KOPT-K1 (cell line): Measurements from ENCODE around the gene LRRC8A.

Source experiments
- H3K27ac ChIP-seq: fragments of 200-600 bp; sonication (generic); 2 replicates; pipeline ENCODE4 v1.5.1; 2016; ENCODE audit warnings: antibody characterized with exemption, mild to moderate bottlenecking, low read depth, low read length; ENCODE audit not compliant: poor library complexity, severe bottlenecking
- H3K36me3 ChIP-seq: fragments of 200-600 bp; sonication (generic); 2 replicates; pipeline ENCODE4 v1.5.1; 2017; ENCODE audit warnings: antibody characterized with exemption, mild to moderate bottlenecking, low read length, moderate library complexity; ENCODE audit not compliant: insufficient read depth
- H3K9me3 ChIP-seq: fragments of 200-600 bp; sonication (generic); 2 replicates; pipeline ENCODE4 v1.5.1; 2017; ENCODE audit warnings: antibody characterized with exemption, low read length, mild to moderate bottlenecking; ENCODE audit not compliant: insufficient read depth, poor library complexity, severe bottlenecking

LRRC8A gene

DNA sequence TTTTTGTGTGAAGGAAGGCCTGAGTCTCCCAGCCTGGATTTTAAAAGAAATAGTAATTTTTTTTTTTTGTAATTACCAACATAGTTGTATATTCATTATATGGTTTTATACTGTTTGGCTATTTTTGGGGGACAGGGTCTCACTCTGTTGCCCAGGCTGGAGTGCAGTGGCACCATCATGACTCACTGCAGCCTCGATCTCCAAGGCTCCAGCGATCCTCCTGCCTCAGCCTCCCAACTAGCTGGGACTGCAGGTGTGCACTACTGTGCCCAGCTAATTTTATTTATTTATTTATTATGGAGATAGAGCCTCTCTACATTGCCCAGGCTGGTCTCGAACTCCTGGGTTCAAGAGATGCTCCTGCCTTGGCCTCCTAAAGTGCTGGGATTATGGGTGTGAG, 5.1 kb downstream of the LRRC8A start:
- Histone ChIP-seq H3K36me3 (peaks cover 44% of the 10 kb centered on the region; the same call in 1 of the 2 replicates), H3K27ac (no peak overlapping the region), H3K9me3 (no peaks in the 10 kb centered on the region)

DNA sequence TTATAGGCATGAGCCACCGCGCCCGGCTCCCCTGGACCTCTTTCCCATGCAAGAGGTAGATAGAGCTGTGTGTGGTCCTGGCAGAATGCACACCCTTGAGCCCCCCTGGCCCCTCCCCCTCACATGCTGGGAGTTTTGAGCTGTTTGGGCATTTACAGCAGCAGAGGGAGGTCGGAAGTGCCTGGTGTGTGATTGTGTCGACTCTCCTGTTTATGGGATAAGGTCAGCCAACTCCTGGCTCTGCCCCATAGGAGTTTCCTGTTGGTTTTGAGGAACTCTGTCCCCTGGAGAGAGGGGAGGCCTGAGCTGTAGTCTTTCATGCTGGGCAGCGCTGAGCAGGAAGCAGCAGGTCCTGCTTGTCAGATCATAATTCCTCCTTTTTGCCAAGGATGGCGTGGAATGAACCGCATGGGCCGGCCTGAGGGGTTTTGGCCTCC, 6.0 kb downstream of the LRRC8A start:
- Histone ChIP-seq H3K27ac (no peak overlapping the region), H3K9me3 (no peaks in the 10 kb centered on the region), H3K36me3 (peaks cover 53% of the 10 kb centered on the region; the same call in 1 of the 2 replicates)

DNA sequence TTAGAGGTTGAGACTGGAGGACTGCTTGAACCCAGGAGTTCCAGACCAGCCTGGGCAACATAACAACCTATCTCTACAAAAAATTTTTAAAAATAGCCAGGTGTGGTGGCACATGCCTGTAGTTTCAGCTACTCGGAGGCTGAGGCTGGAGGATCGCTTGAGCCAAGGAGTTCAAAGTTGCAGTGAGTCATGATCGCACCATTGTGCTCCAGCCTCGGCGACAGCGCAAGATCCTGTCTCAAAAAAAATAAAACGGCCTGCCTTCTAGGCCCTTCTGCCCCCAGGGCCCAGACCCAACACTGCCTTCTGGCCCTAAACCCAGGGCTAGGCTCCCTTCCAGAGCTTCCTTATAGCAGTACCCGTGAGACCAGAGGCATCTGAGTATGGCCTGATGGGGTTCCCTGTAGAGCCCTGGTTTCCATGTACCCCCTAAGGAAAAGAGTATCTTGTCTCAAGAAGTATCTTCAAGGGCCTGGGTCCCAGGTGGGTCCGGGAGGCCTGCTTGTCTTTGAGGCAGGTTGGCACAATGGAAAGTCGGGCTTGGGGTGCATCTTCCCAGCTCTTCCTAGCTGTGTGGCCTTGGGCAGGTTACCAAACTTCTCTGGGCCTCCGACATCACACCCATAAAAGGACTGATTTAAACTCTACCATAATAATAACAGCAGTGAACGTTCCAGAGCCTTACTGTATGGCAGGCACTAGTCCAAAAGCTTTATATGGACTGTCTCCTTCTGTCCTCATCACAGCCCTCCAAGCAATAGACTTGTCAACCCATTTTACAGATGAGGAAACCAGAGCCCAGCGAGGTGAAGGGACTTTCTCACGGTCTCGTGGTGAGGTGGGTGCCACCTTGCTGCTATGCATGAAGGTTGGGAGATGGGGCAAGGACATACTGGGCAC, 9.6 kb downstream of the LRRC8A start:
- H3K27ac ChIP-seq: no peak overlapping the region
- no peaks in the 10 kb centered on the region for H3K9me3 ChIP-seq
- H3K36me3 ChIP-seq: peaks cover 65% of the 10 kb centered on the region

DNA sequence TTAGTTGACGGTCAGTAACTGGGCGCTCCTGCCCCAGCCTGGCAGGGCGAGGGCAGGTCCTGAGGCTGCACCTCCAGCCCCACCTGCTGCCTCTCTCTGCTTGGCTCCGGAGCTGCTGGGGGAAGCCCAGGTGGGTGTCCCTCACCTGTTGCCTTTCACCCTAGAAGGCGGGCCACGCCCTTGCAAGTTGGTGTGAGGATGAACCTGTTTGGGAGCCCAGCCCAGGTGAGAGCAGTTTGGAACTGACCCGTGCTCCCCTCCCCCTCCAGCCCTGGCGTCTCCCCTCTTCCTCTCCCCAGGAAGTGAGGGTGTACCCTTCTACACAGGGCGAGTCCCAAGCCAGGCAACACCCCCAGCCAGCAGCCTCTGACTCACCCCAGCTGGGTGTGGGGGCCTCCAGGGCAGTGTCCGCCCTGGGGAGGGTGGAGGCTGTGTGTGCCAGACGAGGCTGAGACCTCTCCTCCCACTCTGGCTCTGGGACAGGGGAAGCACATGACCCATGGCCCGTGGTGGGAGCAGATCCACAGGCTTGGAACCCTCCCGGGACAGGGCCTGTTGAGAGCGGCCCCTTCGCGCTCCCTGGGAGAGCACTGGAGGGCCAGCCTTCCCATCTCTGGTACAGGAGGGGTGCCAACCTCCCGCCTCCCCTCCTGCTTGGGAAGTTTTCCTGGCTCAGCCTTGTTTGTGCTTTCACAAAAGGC, 10.4 kb downstream of the LRRC8A start:
- Histone ChIP-seq H3K9me3 (no peaks in the 10 kb centered on the region), H3K36me3 (peaks cover 69% of the 10 kb centered on the region), H3K27ac (no peak overlapping the region)

DNA sequence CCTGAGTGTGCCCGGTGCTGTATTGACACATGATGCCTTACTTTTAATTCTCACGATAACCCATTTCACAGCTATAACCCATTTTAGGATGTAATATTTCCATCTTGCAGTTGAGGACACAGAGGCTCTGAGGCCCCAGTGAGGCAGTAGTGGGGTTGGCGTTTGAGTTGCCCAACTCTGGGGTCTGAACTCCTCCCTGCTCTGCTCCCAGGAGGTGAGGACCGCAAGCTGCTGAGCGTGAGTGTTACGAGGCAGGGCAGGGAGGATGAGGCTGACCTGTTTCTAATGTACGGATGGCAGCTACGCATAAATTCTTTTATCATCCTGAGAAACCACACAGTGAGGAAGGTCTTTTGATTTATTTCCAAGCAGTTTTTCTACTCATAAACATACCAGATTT, 11.4 kb downstream of the LRRC8A start:
- Histone ChIP-seq H3K9me3 (no peaks in the 10 kb centered on the region), H3K27ac (no peak overlapping the region), H3K36me3 (peaks cover 65% of the 10 kb centered on the region)

DNA sequence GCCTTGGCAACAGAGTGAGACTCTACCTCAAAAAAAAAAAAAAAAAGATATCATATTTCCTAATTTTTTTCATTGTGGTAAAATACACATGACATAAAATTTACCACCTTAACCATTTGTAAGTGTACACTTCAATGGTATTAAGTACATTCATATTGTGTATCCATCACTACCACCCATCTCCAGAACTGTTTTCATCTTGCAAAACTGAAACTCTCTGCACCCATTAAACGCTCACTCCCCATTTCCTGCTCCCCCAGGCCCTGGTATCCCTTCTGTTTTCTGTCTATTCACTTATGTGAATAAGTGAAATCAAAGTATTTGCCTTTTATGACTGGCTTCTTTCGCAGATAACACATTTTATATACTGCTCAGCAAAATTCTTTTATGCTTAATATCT, 12.8 kb downstream of the LRRC8A start:
- H3K36me3 ChIP-seq: peaks cover 63% of the 10 kb centered on the region
- no peaks in the 10 kb centered on the region for H3K9me3 ChIP-seq
- no peak overlapping the region for H3K27ac ChIP-seq

DNA sequence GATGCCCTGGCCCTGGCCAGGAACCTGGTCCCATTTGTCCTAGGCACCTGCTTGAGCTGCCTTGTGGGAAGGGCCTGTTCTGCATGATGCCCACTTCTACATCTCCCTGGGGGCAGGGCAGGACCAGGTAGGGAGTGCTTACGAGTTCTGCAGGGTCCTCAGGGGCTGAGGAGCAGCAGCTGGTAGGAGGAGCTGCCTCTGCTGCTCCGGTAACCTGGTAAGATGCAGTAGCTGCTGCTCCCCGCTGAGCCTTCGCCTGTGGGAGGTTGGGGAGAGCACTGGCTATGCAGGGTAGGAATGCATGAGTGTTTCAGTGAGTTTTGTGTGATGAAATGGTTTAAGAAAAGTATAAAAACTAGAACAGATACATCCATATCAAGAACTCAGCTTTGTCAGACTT, 13.6 kb downstream of the LRRC8A start:
- Histone ChIP-seq H3K9me3 (no peaks in the 10 kb centered on the region), H3K27ac (no peak overlapping the region), H3K36me3 (peaks cover 56% of the 10 kb centered on the region)

DNA sequence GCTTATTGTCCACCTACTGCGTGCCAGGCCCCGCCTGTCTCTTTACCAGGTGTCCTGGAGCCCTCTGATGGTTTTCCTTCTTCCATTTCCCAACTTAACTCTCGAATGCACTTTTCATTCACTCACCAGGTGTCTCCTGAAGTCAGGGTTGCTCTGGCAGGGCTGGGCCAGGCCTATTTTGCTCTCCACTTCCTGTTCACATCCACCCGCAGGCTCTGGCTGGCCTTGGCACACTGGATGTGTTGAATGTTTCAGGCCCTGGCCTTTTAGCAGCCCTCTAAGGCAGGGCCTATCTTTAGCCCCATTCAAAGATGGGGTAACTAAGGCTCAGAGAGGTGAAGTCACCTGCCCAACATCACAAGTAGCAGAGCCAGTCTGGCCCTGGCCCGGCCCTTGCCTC, 16.4 kb downstream of the LRRC8A start:
- H3K36me3 ChIP-seq: peaks cover 31% of the 10 kb centered on the region
- H3K27ac ChIP-seq: peak overlapping the region; percentile 57
- H3K9me3 ChIP-seq: no peaks in the 10 kb centered on the region

DNA sequence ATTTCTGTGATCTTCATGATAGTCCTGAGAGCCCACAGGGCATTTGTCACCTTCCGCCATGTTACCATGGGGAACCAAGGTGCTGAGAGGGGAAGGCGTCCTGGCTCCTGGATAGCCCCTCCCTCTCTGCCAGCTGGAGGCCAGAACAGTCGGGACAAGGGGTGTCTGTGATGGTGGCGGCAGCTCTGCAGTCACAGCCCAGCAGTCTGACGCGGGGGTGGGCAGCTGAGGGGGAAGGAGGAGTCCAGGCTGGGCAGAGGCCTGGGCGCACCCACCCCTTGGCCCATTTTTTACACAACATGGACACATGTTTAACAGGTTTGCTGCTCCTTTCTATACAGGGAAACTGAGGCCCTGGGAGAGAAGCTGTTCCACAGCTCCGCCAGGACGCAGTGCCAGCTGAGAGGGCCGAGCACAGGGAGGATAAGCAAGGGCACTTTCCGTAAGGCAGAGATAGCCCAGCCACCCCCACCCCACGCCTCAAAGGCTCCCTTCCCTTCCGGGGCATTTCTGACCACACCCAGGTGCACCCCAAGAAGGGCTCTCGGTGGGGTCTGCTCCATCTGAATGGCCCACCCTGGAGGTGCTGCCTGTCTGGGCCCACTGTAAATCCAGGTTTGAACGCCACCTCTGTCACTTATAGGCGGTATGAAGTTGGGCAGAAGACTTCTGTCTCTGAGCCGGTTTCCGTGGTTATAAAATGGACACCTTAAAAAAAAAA, 17.1 kb downstream of the LRRC8A start:
- peak overlapping the region; percentile 57 for H3K27ac ChIP-seq
- H3K36me3 ChIP-seq: peaks cover 25% of the 10 kb centered on the region; the same call in 1 of the 2 replicates

DNA sequence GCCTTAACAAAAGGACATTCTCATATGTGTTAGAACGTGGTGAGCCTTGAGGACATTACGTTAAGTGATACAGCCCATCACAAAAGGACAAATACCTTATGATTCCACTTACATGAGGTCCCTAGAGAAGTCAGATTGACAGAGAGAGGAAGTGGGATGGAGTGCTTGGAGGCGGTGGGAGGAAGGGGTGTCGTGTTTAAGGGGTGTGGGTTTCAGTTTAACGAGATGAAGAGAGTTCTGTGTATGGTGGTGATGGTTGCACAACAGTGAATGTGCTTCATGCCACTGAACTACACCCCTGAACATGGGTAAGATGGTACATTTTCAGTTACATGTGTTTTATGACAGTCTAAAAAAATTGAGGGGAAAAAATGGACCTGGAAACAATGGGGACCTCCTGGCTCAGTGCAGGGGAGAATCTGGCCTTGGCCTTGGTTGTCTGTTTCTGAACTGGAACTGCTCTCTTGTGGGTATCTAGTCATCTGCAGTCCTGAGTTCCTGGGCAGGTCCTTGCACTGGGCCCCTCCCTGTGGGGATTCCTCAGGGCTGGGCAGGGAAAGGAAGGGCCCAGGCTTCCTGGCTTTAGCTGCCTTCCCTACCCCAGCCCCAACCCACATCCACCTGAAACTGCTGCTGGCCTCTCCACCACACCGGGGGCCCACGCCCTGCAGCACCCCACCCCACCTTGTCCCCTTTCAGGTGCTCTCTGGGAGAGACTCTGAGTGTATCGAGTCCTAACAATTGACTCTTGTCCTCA, 17.8 kb downstream of the LRRC8A start:
- Histone ChIP-seq H3K27ac (peak overlapping the region; percentile 57), H3K9me3 (no peaks in the 10 kb centered on the region), H3K36me3 (peaks cover 25% of the 10 kb centered on the region; the same call in 1 of the 2 replicates)

More for the DNA sequence above, 17.1 kb downstream of the LRRC8A start:
- H3K9me3 ChIP-seq: no peaks in the 10 kb centered on the region

DNA sequence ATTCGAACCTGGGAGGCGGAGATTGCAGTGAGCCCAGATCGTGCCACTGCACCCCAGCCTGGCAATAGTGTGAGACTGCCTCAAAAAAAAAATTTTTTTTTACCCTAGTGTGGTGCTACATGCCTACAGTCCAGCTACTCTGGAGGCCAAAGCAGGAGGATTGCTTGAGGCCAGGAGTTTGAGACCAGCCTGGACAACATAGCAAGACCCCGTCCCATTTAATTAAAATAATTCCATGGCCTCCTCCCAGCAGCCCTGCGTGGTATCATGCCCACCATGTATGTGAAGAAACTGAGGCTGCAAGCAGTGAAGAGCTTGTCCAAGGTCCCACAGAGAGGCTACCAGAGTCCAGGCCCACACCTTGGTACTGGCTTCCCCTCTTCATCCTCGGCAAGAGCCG, 19.4 kb downstream of the LRRC8A start:
- peak overlapping the region; percentile 84 for H3K27ac ChIP-seq

DNA sequence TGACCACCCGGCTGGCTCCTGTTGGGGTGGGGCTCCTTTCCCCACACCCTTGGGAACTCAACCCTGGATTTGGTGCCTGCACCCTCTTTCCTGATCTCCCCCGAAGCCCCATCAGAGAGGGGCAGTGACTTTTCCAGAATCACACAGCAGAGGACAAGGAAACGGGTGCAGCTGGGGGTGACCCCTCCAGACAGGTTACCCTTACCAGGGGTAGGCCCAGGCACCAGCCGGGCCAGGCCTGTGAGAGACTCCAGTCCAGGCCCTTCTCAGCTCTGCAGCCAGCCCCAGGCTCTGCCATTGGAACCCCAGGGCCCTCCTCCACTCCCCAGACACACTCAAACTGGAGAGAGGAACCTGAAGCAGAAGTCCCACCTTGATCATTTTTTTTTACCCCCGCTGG, 19.9 kb downstream of the LRRC8A start:
- Histone ChIP-seq H3K27ac (peak overlapping the region; percentile 84), H3K36me3 (peaks cover 17% of the 10 kb centered on the region; the same call in 1 of the 2 replicates), H3K9me3 (no peaks in the 10 kb centered on the region)

More for the DNA sequence above, 19.4 kb downstream of the LRRC8A start:
- H3K36me3 ChIP-seq: peaks cover 15% of the 10 kb centered on the region; the same call in 1 of the 2 replicates
- H3K9me3 ChIP-seq: no peaks in the 10 kb centered on the region

DNA sequence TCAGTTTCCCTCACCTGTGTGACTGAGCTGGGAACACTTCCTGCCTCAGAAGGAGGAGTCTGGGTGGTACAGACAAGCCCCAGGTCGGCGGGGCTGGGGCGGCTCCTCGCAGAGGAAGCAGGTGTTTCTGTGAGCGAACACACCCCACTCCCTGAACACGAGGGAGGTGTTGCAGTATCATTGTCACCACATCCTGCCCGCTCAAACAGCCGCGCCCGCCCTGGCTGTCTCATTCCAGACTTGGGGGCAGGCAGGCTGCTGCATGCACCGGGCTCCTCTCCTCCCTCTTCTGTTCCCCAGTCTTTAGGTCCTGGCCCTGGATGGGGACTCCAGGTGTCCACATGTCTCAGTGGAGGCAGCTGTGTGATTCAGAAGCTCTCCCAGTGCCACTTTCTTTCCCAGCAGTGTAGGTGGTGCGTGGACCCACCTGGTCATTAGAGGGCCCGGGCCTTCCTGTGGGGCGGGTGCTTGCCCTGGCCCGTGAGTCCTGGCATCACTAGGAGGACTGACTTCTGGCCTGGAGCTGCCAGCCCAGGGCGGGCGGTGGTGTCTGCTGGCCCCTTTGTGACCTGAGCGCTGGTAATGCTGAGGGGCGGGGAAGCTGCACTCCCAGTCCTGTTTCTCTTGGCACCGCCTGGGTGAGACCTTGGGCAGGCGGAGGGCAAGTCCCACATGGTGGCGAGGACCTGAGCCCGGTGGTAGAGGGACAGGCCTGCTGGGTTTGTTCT, 20.6 kb downstream of the LRRC8A start:
- H3K36me3 ChIP-seq: peaks cover 17% of the 10 kb centered on the region; the same call in 1 of the 2 replicates
- H3K9me3 ChIP-seq: no peaks in the 10 kb centered on the region
- peak overlapping the region; percentile 84 for H3K27ac ChIP-seq

DNA sequence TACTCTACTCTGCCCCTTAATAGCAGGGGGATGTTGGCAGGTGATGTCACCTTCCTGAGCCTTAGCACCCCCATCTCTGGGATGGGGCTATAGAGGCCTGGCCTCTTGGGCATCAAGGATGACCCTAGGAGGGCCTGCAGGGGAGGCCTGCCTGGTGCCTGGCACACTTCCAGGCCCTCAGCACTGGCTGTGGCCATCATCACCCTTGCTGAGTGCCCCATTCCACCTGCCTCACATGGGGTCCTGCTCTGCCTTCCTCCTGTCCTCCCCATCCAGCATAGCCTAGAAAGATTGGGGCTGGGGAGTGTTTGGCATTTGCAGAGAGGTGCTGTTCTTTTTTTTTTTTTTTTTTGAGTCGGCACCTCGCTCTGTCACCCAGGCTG, 21.1 kb downstream of the LRRC8A start:
- H3K9me3 ChIP-seq: no peaks in the 10 kb centered on the region
- H3K27ac ChIP-seq: peak overlapping the region; percentile 84
- peaks cover 22% of the 10 kb centered on the region for H3K36me3 ChIP-seq
